Astrocyte (in vitro differentiated cells and primary cell): ENCODE data around the gene KIF14. TPM values are rescaled to one million over a fixed set of nuclear protein-coding genes. Genes with fewer than 3 reads are reported as not detected.

Experiments used
- DNase-seq: peaks from one replicate; pipeline ENCODE4 v3.0.0-alpha.2; 2010; ENCODE audit warnings: low read depth
- FAIRE-seq: peaks from 2 replicates; lab custom pipeline; 2011; peaks lifted over from hg19 to GRCh38; lab: Jason Lieb, UNC
- H2AFZ ChIP-seq: 2 replicates; pipeline ENCODE4 v1.6.0; 2012; ENCODE audit warnings: low read depth, low read length, inconsistent platforms
- H3K27ac ChIP-seq: 2 replicates; pipeline ENCODE4 v1.5.1; 2011; ENCODE audit warnings: low read depth, low read length, inconsistent platforms
- H3K27me3 ChIP-seq: 2 replicates; pipeline ENCODE4 v1.6.0; 2011; ENCODE audit warnings: low read length, inconsistent platforms; ENCODE audit not compliant: insufficient read depth
- H3K36me3 ChIP-seq: 2 replicates; pipeline ENCODE4 v1.5.1; 2011; ENCODE audit warnings: low read length, inconsistent platforms; ENCODE audit not compliant: insufficient read depth
- H3K4me1 ChIP-seq: 2 replicates; pipeline ENCODE4 v1.5.1; 2011; ENCODE audit warnings: low read length, inconsistent platforms; ENCODE audit not compliant: insufficient read depth
- H3K4me2 ChIP-seq: 2 replicates; pipeline ENCODE4 v1.6.0; 2012; ENCODE audit warnings: low read length, inconsistent platforms
- H3K4me3 ChIP-seq: 2 replicates; pipeline ENCODE4 v1.5.1; 2011; ENCODE audit warnings: low read depth, mild to moderate bottlenecking, low read length, inconsistent platforms; ENCODE audit not compliant: insufficient read depth
- H3K79me2 ChIP-seq: 2 replicates; pipeline ENCODE4 v1.6.0; 2012; ENCODE audit warnings: mild to moderate bottlenecking, low read length, inconsistent platforms; ENCODE audit not compliant: insufficient read depth
- H3K9ac ChIP-seq: 2 replicates; pipeline ENCODE4 v1.6.0; 2012; ENCODE audit warnings: mild to moderate bottlenecking, low read length, inconsistent platforms
- H3K9me3 ChIP-seq: 2 replicates; pipeline ENCODE4 v1.5.1; 2012; ENCODE audit warnings: low read depth, mild to moderate bottlenecking, low read length, inconsistent platforms; ENCODE audit not compliant: insufficient read depth
- H4K20me1 ChIP-seq: 2 replicates; pipeline ENCODE4 v1.6.0; 2012; ENCODE audit warnings: low read length, inconsistent platforms; ENCODE audit not compliant: insufficient read depth
- H3K27ac Mint-ChIP-seq: one replicate; pipeline ENCODE4 v1.8.0; 2021; ENCODE audit warnings: mild to moderate bottlenecking, mixed read lengths; ENCODE audit not compliant: unreplicated experiment
- H3K27me3 Mint-ChIP-seq: one replicate; pipeline ENCODE4 v1.8.0; 2021; ENCODE audit warnings: low read depth, mixed read lengths; ENCODE audit not compliant: unreplicated experiment
- H3K36me3 Mint-ChIP-seq: one replicate; pipeline ENCODE4 v1.8.0; 2021; ENCODE audit warnings: low read depth, mixed read lengths; ENCODE audit not compliant: unreplicated experiment
- H3K4me1 Mint-ChIP-seq: one replicate; pipeline ENCODE4 v1.8.0; 2021; ENCODE audit warnings: low read depth, mixed read lengths; ENCODE audit not compliant: unreplicated experiment
- H3K4me3 Mint-ChIP-seq: one replicate; pipeline ENCODE4 v1.8.0; 2021; ENCODE audit warnings: mild to moderate bottlenecking, moderate library complexity, mixed read lengths; ENCODE audit not compliant: unreplicated experiment
- H3K9me3 Mint-ChIP-seq: one replicate; pipeline ENCODE4 v1.8.0; 2021; ENCODE audit warnings: mild to moderate bottlenecking, mixed read lengths; ENCODE audit not compliant: unreplicated experiment
- EZH2 ChIP-seq: IDR thresholded peaks from 2 replicates; pipeline ENCODE4 v1.6.1; 2012; ENCODE audit warnings: mild to moderate bottlenecking, low read length, inconsistent platforms; ENCODE audit not compliant: insufficient read depth
- total RNA-seq: library from RNA; stranded (reverse); gene quantifications from 2 replicates; pipeline ENCODE4 v1.2.1, GENCODE V29; 2021
- TF ChIP-seq, protein P1 (sequence below): IDR thresholded peaks from 2 replicates; pipeline ENCODE4 v1.5.1; 2011; ENCODE audit warnings: low read depth, mild to moderate bottlenecking, inconsistent platforms, low read length, moderate library complexity; ENCODE audit not compliant: insufficient read depth

Gene KIF14
- total RNA-seq, 1 donor from 2014 or later = 2.1 TPM

DNA sequence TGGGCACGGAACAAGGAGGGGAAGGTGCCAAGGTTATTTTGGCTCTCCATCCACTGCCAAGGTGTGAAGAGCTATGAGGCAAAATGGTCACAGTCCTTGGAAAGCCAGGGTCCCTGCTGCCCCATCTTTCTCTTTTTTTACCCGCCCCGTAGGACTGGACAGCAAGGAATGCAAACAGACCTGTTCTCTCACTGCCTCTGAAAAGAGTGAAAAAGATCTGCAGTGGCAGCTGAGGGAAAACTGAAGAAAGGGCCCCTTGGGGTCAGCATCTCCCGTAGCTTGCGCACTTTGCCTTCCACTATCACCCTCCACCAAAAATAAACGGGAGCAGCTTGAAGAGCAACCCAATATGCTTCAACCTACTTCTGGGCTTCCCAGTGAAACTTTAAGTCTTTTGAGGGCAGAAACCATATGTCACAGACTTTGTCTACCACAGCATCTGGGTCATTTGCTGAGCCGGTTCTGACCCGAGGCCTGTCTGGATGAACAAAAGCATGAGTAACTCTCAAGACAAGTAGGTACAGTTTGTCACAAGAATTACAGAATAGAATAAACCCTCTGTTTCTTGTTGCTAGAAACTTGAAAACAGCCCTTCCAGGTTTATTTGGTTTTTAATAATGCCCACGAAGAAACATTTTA lies 9.4 kb upstream of the KIF14 start:
- Histone ChIP-seq H3K27me3 (no peaks in the 10 kb centered on the region), H3K9ac (no peak overlapping the region), H3K4me1 (no peaks in the 10 kb centered on the region), H3K4me3 (no peak overlapping the region), H2AFZ (no peak overlapping the region), H3K9me3 (no peaks in the 10 kb centered on the region), H4K20me1 (no peaks in the 10 kb centered on the region), H3K27ac (no peak overlapping the region), H3K79me2 (no peaks in the 10 kb centered on the region), H3K36me3 (no peaks in the 10 kb centered on the region), H3K4me2 (no peak overlapping the region)
- H3K4me1 Mint-ChIP-seq = peaks cover 4% of the 10 kb centered on the region
- no peaks in the 10 kb centered on the region for H3K9me3 Mint-ChIP-seq
- TF ChIP-seq, protein P1, sequence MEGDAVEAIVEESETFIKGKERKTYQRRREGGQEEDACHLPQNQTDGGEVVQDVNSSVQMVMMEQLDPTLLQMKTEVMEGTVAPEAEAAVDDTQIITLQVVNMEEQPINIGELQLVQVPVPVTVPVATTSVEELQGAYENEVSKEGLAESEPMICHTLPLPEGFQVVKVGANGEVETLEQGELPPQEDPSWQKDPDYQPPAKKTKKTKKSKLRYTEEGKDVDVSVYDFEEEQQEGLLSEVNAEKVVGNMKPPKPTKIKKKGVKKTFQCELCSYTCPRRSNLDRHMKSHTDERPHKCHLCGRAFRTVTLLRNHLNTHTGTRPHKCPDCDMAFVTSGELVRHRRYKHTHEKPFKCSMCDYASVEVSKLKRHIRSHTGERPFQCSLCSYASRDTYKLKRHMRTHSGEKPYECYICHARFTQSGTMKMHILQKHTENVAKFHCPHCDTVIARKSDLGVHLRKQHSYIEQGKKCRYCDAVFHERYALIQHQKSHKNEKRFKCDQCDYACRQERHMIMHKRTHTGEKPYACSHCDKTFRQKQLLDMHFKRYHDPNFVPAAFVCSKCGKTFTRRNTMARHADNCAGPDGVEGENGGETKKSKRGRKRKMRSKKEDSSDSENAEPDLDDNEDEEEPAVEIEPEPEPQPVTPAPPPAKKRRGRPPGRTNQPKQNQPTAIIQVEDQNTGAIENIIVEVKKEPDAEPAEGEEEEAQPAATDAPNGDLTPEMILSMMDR = no peak
- no peak for TF ChIP-seq EZH2
- H3K27me3 Mint-ChIP-seq = no peaks in the 10 kb centered on the region
- no peak overlapping the region for H3K27ac Mint-ChIP-seq
- no peaks in the 10 kb centered on the region for H3K36me3 Mint-ChIP-seq
- no peak overlapping the region for H3K4me3 Mint-ChIP-seq
- DNase-seq (no peak), FAIRE-seq (no peak)

DNA sequence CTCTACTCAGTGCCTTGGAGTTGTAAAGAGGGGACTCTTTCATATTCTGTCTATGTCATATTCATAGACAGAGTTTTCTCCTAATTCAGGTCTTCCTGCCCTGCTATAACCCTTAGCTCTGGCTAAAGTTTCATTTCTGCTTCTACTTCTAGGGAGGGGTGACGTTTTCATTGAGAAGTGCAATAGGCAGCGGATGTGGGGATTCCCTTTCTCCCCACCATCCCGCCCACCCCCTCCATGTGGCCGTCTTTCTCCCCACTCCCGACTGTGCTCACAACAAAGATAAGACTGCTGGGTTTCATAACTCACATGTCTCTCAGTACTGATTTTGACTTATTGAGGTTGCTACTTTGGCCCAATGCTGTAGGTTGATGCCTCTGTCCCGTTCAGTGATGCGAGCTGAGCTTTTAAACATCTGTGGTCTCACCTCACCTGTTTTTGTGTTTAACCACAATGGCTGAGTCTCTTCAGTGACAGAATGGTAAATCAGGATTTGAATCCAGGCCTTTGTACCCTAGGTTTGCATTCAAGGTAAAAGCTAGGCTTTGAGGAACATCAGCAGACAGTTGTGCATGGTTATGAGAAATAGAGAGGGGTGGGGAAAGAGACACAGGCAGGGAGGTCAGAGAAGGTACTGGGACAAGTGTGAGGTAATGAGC lies 7.8 kb upstream of the KIF14 start:
- H3K79me2 ChIP-seq = no peaks in the 10 kb centered on the region
- no peaks in the 10 kb centered on the region for H3K9me3 ChIP-seq
- peaks cover 8% of the 10 kb centered on the region for H3K4me1 Mint-ChIP-seq
- no peak overlapping the region for H3K9ac ChIP-seq
- no peak for FAIRE-seq
- H3K36me3 ChIP-seq = no peaks in the 10 kb centered on the region
- no peak overlapping the region for H3K4me3 ChIP-seq
- H3K27ac Mint-ChIP-seq = no peak overlapping the region
- no peak overlapping the region for H3K4me3 Mint-ChIP-seq
- no peaks in the 10 kb centered on the region for H3K27me3 ChIP-seq
- no peaks in the 10 kb centered on the region for H3K27me3 Mint-ChIP-seq
- H4K20me1 ChIP-seq = no peaks in the 10 kb centered on the region
- H3K27ac ChIP-seq = no peak overlapping the region
- no peak overlapping the region for H2AFZ ChIP-seq
- no peaks in the 10 kb centered on the region for H3K4me1 ChIP-seq
- TF ChIP-seq, protein P1 = no peak
- no peak for TF ChIP-seq EZH2
- no peaks in the 10 kb centered on the region for H3K9me3 Mint-ChIP-seq
- DNase-seq = no peak
- no peaks in the 10 kb centered on the region for H3K36me3 Mint-ChIP-seq
- H3K4me2 ChIP-seq = no peak overlapping the region
